Measurements from ENCODE around the gene NCDN. TPM values are rescaled to one million over a fixed set of nuclear protein-coding genes. Genes with fewer than 3 reads are reported as not detected.

NCDN gene
- total RNA-seq, 1 donor from 2014 or later, result 21.6 TPM

DNA sequence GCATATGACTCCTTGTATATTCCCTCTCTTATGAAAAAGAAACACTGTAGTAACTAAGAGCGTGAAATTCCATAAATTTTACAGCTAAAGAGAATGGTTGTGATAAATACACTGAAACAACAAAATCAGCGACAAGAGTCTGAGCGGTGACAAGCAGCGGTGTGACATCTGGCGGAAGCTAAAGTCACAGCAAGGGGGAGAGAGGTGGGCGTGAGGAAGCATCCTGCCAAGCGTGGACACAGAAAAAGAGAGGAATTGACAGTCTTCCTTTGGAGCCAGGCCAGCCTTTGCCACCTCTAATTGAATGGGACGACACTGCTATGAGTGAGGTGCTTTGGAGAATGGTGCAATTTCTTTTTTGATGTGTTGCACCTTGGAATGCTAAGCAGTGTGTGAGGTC, 57.8 kb downstream of the NCDN start:
- TF ChIP-seq, protein P1, sequence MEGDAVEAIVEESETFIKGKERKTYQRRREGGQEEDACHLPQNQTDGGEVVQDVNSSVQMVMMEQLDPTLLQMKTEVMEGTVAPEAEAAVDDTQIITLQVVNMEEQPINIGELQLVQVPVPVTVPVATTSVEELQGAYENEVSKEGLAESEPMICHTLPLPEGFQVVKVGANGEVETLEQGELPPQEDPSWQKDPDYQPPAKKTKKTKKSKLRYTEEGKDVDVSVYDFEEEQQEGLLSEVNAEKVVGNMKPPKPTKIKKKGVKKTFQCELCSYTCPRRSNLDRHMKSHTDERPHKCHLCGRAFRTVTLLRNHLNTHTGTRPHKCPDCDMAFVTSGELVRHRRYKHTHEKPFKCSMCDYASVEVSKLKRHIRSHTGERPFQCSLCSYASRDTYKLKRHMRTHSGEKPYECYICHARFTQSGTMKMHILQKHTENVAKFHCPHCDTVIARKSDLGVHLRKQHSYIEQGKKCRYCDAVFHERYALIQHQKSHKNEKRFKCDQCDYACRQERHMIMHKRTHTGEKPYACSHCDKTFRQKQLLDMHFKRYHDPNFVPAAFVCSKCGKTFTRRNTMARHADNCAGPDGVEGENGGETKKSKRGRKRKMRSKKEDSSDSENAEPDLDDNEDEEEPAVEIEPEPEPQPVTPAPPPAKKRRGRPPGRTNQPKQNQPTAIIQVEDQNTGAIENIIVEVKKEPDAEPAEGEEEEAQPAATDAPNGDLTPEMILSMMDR (IDR thresholded peaks at IDR 0.05; ENCODE audit: unreplicated experiment), result no peak
- Mint-ChIP-seq H3K4me1 (ENCODE audit: unreplicated experiment) (no peaks in the 10 kb centered on the region), H3K4me3 (ENCODE audit: unreplicated experiment) (no peak overlapping the region), H3K9me3 (ENCODE audit: unreplicated experiment) (no peaks in the 10 kb centered on the region), H3K27me3 (ENCODE audit: unreplicated experiment) (no peaks in the 10 kb centered on the region), H3K36me3 (ENCODE audit: low read depth, unreplicated experiment) (peaks cover 15% of the 10 kb centered on the region), H3K27ac (ENCODE audit: unreplicated experiment) (no peak overlapping the region)
- no peak for DNase-seq (ENCODE audit: low spot score)

Other genes with a start within 250 kb of the NCDN start
- gene KIAA0319L, start 396 bp upstream of the NCDN start, total RNA-seq (ENCODE audit: unreplicated experiment), result 69.2 TPM
- 3.6 TPM for gene TFAP2E, start 15.5 kb downstream of the NCDN start, total RNA-seq (ENCODE audit: unreplicated experiment)
- gene PSMB2, start 83.7 kb downstream of the NCDN start, total RNA-seq (ENCODE audit: unreplicated experiment), result 69.9 TPM
- gene C1orf216, start 161.1 kb downstream of the NCDN start, total RNA-seq (ENCODE audit: unreplicated experiment), result 13.5 TPM
- gene CLSPN, start 212.2 kb downstream of the NCDN start, total RNA-seq (ENCODE audit: unreplicated experiment), result 12.3 TPM

Measured in endothelial cell (in vitro differentiated cells).